HG03064 (cell line): Measurements from ENCODE around the gene PTPDC1.

Experiments
- ATAC-seq: cut with Tn5 transposase; IDR thresholded peaks from one replicate; pipeline ENCODE4 v1.9.1; 2021; ENCODE audit warnings: low read depth; ENCODE audit not compliant: unreplicated experiment

PTPDC1 gene

GRCh38 chr9:94084314-94084713 lies at the start of gene PTPDC1:
Gene PTPDC1, plus strand, starts transcription at chr9:94084464. Its CDS starts 67 bp downstream, at chr9:94084531.
- ATAC-seq, result no peak

GRCh38 chr9:94034511-94034910 lies 49.8 kb upstream of the PTPDC1 start:
- ATAC-seq, result no peak

- no peak for ATAC-seq
Measured at GRCh38 chr9:94039786-94040185, 44.5 kb upstream of the PTPDC1 start.

GRCh38 chr9:94042516-94043360 lies 41.5 kb upstream of the PTPDC1 start:
- ATAC-seq, result no peak

- ATAC-seq, result no peak
Measured at GRCh38 chr9:94054716-94055115, 29.5 kb upstream of the PTPDC1 start.

- ATAC-seq, result no peak
Measured at GRCh38 chr9:94056442-94056974, 27.8 kb upstream of the PTPDC1 start.

- ATAC-seq, result no peak
Measured at GRCh38 chr9:94057918-94058317, 26.3 kb upstream of the PTPDC1 start.

- ATAC-seq, result no peak
Measured at GRCh38 chr9:94061864-94062263, 22.4 kb upstream of the PTPDC1 start.

GRCh38 chr9:94065535-94065961 lies 18.7 kb upstream of the PTPDC1 start:
- ATAC-seq, result no peak

GRCh38 chr9:94068257-94068656 lies 16.0 kb upstream of the PTPDC1 start:
- ATAC-seq, result no peak

GRCh38 chr9:94076557-94076956 lies 7.7 kb upstream of the PTPDC1 start:
- ATAC-seq, result no peak

GRCh38 chr9:94078086-94078485 lies 6.2 kb upstream of the PTPDC1 start:
- ATAC-seq, result no peak

- no peak for ATAC-seq
Measured at GRCh38 chr9:94079236-94079635, 5.0 kb upstream of the PTPDC1 start.

GRCh38 chr9:94080249-94080648 lies 4.0 kb upstream of the PTPDC1 start:
- no peak for ATAC-seq

GRCh38 chr9:94081435-94081834 lies 2.8 kb upstream of the PTPDC1 start:
- ATAC-seq, result no peak

GRCh38 chr9:94081864-94082463 lies 2.3 kb upstream of the PTPDC1 start:
- ATAC-seq, result no peak

GRCh38 chr9:94082553-94082952 lies 1.7 kb upstream of the PTPDC1 start:
- ATAC-seq, result no peak

GRCh38 chr9:94082956-94083355 lies 1.3 kb upstream of the PTPDC1 start:
- no peak for ATAC-seq

- no peak for ATAC-seq
Measured at GRCh38 chr9:94083384-94083783, 880 bp upstream of the PTPDC1 start.

- no peak for ATAC-seq
Measured at GRCh38 chr9:94085062-94085639, 887 bp downstream of the PTPDC1 start.
